IMR-90 (cell line): Measurements from ENCODE around the gene RP2. TPM values are rescaled to one million over a fixed set of nuclear protein-coding genes. Genes with fewer than 3 reads are reported as not detected.

ENCODE experiments used
- ATAC-seq: fragments of 200-7000 bp; cut with Tn5 transposase; 2 replicates; pipeline ENCODE4 v1.9.1; 2020; ENCODE audit warnings: low read depth, mild to moderate bottlenecking, moderate library complexity
- BruUV-seq: library from RNA; stranded (reverse); fragments of 400-500 nt; replicated peaks from 2 replicates; lab custom pipeline; 2021; lab: Mats Ljungman, UMichigan
- CTCF ChIA-PET: fragments of 300-600 bp; formaldehyde crosslinking; extraction: SDS; loops from one replicate; lab custom pipeline; 2021; ENCODE audit warnings: antibody characterized with exemption; lab: Yijun Ruan, JAX
- POLR2A ChIA-PET: fragments of 300-600 bp; sonication (Branson Sonifier 250); formaldehyde crosslinking; loops from one replicate; lab custom pipeline; 2022; ENCODE audit warnings: antibody characterized with exemption; ENCODE audit not compliant: unreplicated experiment; lab: Charles Lee
- DNase-seq: peaks from one replicate; pipeline ENCODE4 v3.0.0; 2013
- H2AFZ ChIP-seq: replicated peaks from 2 replicates; pipeline ENCODE3; 2013; ENCODE audit warnings: low read length, mild to moderate bottlenecking; ENCODE audit not compliant: poor library complexity
- H2AK5ac ChIP-seq: 2 replicates; pipeline ENCODE4 v1.6.1; 2013; ENCODE audit warnings: low read depth, low read length, inconsistent platforms
- H2AK9ac ChIP-seq: replicated peaks from 2 replicates; pipeline ENCODE3; 2013; ENCODE audit warnings: mild to moderate bottlenecking, low read depth, low read length, moderate library complexity; ENCODE audit not compliant: poor library complexity
- H2BK120ac ChIP-seq: 2 replicates; pipeline ENCODE4 v1.6.1; 2013; ENCODE audit warnings: low read depth, low read length, inconsistent platforms
- H2BK15ac ChIP-seq: 3 replicates; pipeline ENCODE4 v1.6.1; 2013; ENCODE audit warnings: low read depth, low read length, inconsistent platforms
- H2BK20ac ChIP-seq: 2 replicates; pipeline ENCODE4 v1.6.1; 2013; ENCODE audit warnings: low read depth, mild to moderate bottlenecking, inconsistent platforms, low read length, moderate library complexity
- H2BK5ac ChIP-seq: 2 replicates; pipeline ENCODE4 v1.6.1; 2013; ENCODE audit warnings: mild to moderate bottlenecking, low read depth, low read length, inconsistent platforms; ENCODE audit not compliant: poor library complexity, severe bottlenecking
- H3K14ac ChIP-seq: replicated peaks from 2 replicates; pipeline ENCODE4 v1.6.1; 2013; ENCODE audit warnings: low read depth, low read length, inconsistent platforms
- H3K18ac ChIP-seq: 2 replicates; pipeline ENCODE4 v1.6.1; 2013; ENCODE audit warnings: low read depth, low read length, control low read depth
- H3K23ac ChIP-seq: 2 replicates; pipeline ENCODE4 v1.6.1; 2013; ENCODE audit warnings: low read depth, low read length, inconsistent platforms
- H3K27ac ChIP-seq: 2 replicates; pipeline ENCODE4 v1.5.1; 2013; ENCODE audit warnings: mild to moderate bottlenecking, control low read depth, low read length; ENCODE audit not compliant: insufficient read depth
- H3K27me3 ChIP-seq: 2 replicates; pipeline ENCODE4 v1.6.1; 2013; ENCODE audit warnings: low read length; ENCODE audit not compliant: control insufficient read depth, insufficient read depth
- H3K36me3 ChIP-seq: 2 replicates; pipeline ENCODE4 v1.6.1; 2013; ENCODE audit warnings: low read length, mixed read lengths; ENCODE audit not compliant: control insufficient read depth, insufficient read depth
- H3K4ac ChIP-seq: 2 replicates; pipeline ENCODE4 v1.6.1; 2013; ENCODE audit warnings: low read depth, low read length, inconsistent platforms
- H3K4me1 ChIP-seq: 2 replicates; pipeline ENCODE4 v1.6.1; 2013; ENCODE audit warnings: low read length, mixed read lengths; ENCODE audit not compliant: control insufficient read depth, insufficient read depth
- H3K4me2 ChIP-seq: 2 replicates; pipeline ENCODE4 v1.6.1; 2013; ENCODE audit warnings: low read depth, mild to moderate bottlenecking, control low read depth, low read length, moderate library complexity
- H3K4me3 ChIP-seq: 2 replicates; pipeline ENCODE4 v1.5.1; 2013; ENCODE audit warnings: low read depth, mild to moderate bottlenecking, control low read depth, low read length, moderate library complexity; ENCODE audit not compliant: insufficient read depth
- H3K56ac ChIP-seq: 2 replicates; pipeline ENCODE4 v1.6.1; 2013; ENCODE audit warnings: low read length, inconsistent platforms; ENCODE audit not compliant: insufficient read depth; ENCODE audit errors: extremely low read depth
- H3K79me1 ChIP-seq, 2 experiments: 2 replicates each; pipeline ENCODE4 v1.6.1; 2013; ENCODE audit warnings: low read length in 2 of 2, inconsistent platforms in 1 of 2, low read depth in 1 of 2
- H3K9ac ChIP-seq: 2 replicates; pipeline ENCODE4 v1.6.1; 2013; ENCODE audit warnings: low read depth, low read length, control low read depth
- H3K9me1 ChIP-seq: 2 replicates; pipeline ENCODE4 v1.6.1; 2013; ENCODE audit warnings: low read length, inconsistent platforms; ENCODE audit not compliant: insufficient read depth
- H3K9me3 ChIP-seq: 2 replicates; pipeline ENCODE4 v1.6.1; 2013; ENCODE audit warnings: low read length; ENCODE audit not compliant: control insufficient read depth, insufficient read depth
- H4K20me1 ChIP-seq: 2 replicates; pipeline ENCODE4 v1.6.1; 2013; ENCODE audit warnings: low read length, inconsistent platforms; ENCODE audit not compliant: insufficient read depth
- H4K5ac ChIP-seq: 2 replicates; pipeline ENCODE4 v1.6.1; 2013; ENCODE audit warnings: mild to moderate bottlenecking, low read depth, low read length, control low read depth
- H4K8ac ChIP-seq, 2 experiments: 2 replicates each; pipeline ENCODE4 v1.6.1; 2013; ENCODE audit warnings: low read depth in 2 of 2, low read length in 2 of 2, control low read depth in 1 of 2, inconsistent platforms in 1 of 2
- H4K91ac ChIP-seq: 2 replicates; pipeline ENCODE4 v1.6.1; 2013; ENCODE audit warnings: low read depth, low read length, inconsistent platforms; ENCODE audit not compliant: insufficient read depth
- CHD1 ChIP-seq: IDR thresholded peaks from 2 replicates; pipeline ENCODE4 v1.6.1; 2012; ENCODE audit warnings: low read depth, low read length, improper control_type of control experiment
- MXI1 ChIP-seq: IDR thresholded peaks from 2 replicates; pipeline ENCODE4 v1.6.1; 2012; ENCODE audit warnings: low read depth, mild to moderate bottlenecking, low read length, moderate library complexity, borderline replicate concordance
- POLR2A ChIP-seq: IDR thresholded peaks from 2 replicates; pipeline ENCODE4 v1.6.1; 2012; ENCODE audit warnings: mild to moderate bottlenecking, low read depth, low read length
- RAD21 ChIP-seq: IDR thresholded peaks from 2 replicates; pipeline ENCODE4 v1.6.1; 2012; ENCODE audit warnings: low read length, improper control_type of control experiment
- RCOR1 ChIP-seq: IDR thresholded peaks from 2 replicates; pipeline ENCODE4 v1.6.1; 2012; ENCODE audit warnings: mild to moderate bottlenecking, low read length, improper control_type of control experiment; ENCODE audit not compliant: insufficient replicate concordance
- SMC3 ChIP-seq: fragments of 150-350 bp; IDR thresholded peaks from 2 replicates; pipeline ENCODE4 v1.6.1; 2016; ENCODE audit warnings: low read depth, mild to moderate bottlenecking, antibody characterized with exemption, low read length, moderate library complexity
- dilution Hi-C: fragments of 300-500 bp; cut with HindIII; formaldehyde crosslinking; loops from one replicate; pipeline ENCODE4 v1.14.3; 2018; ENCODE audit warnings: low sequenced_read_pairs; ENCODE audit not compliant: unreplicated experiment
- in situ Hi-C: fragments of 300-500 bp; cut with MboI; formaldehyde crosslinking; loops from 3 replicates; pipeline ENCODE4 v1.14.3; 2019; ENCODE audit warnings: low sequenced_read_pairs, inconsistent platforms, mixed read lengths
- intact Hi-C: fragments of 100-400 bp; cut with micrococcal nuclease; formaldehyde crosslinking; loops from 2 replicates; pipeline ENCODE4 v1.10.0; 2022
- polyA plus RNA-seq, 3 experiments: library from polyadenylated mRNA; depleted of rRNA; stranded (reverse); fragments of >200 nt; gene quantifications; 2 replicates each; pipeline ENCODE4 v1.2.3, GENCODE V29; 2012; ENCODE audit warnings: low replicate concordance in 1 of 3
- total RNA-seq: library from RNA; depleted of rRNA; stranded (reverse); fragments of >200 nt; gene quantifications from 2 replicates; pipeline ENCODE4 v1.2.3, GENCODE V29; 2012
- TF ChIP-seq, protein P1 (sequence below): fragments of 150-350 bp; IDR thresholded peaks from 2 replicates; pipeline ENCODE4 v1.6.1; 2017; ENCODE audit warnings: mild to moderate bottlenecking, antibody characterized with exemption, low read length, low read depth

The RP2 gene
- total and polyA plus RNA-seq, 2 of the 4 experiments (the other 2 are of a cell fraction), result 6.8 to 17.0 TPM

DNA sequence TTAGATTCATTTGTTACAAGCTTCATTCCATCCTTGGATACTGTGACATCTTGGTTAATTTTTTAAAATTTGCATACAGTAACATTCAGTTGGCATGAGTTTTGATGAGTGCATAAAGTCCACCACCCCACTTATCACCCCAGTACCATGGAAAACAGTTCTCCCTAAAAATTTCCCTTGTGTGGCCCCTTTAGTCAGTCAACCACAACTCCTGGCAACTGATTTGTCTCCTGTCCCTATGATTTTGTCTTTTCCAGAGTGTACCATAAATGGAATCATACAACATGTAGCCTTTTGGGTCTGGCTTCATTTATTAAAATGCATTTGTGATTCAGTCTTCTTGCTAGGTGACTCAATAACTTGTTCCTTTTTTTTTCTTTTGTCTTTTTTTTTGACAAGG is 29.9 kb downstream of the RP2 start:
- Histone ChIP-seq H3K56ac (no peak overlapping the region), H3K18ac (no peak overlapping the region), H3K23ac (no peak overlapping the region), H2BK120ac (no peak overlapping the region), H4K91ac (no peak overlapping the region), H3K27ac (no peak overlapping the region), H2AK5ac (no peak overlapping the region), H2AK9ac (no peak overlapping the region), H3K27me3 (no peaks in the 10 kb centered on the region), H2BK15ac (no peak overlapping the region), H4K8ac (no peak overlapping the region), H3K14ac (no peak overlapping the region), H3K36me3 (no peaks in the 10 kb centered on the region), H3K79me1 (peaks cover 3 to 19% of the 10 kb centered on the region in 2 experiments; a peak in 3 of 4 replicates), H4K5ac (no peak overlapping the region), H3K4me2 (no peak overlapping the region), H2AFZ (no peak overlapping the region), H3K9me1 (no peaks in the 10 kb centered on the region), H3K4me1 (no peaks in the 10 kb centered on the region; the same call in 1 of the 2 replicates), H3K4ac (no peak overlapping the region), H2BK5ac (no peak overlapping the region), H4K20me1 (no peaks in the 10 kb centered on the region), H3K9me3 (no peaks in the 10 kb centered on the region), H3K9ac (no peak overlapping the region), H2BK20ac (no peak overlapping the region), H3K4me3 (no peak overlapping the region)
- TF ChIP-seq MXI1, result no peak
- TF ChIP-seq, protein P1, sequence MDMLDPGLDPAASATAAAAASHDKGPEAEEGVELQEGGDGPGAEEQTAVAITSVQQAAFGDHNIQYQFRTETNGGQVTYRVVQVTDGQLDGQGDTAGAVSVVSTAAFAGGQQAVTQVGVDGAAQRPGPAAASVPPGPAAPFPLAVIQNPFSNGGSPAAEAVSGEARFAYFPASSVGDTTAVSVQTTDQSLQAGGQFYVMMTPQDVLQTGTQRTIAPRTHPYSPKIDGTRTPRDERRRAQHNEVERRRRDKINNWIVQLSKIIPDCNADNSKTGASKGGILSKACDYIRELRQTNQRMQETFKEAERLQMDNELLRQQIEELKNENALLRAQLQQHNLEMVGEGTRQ, result no peak
- TF ChIP-seq RCOR1, result no peak
- TF ChIP-seq RAD21, result no peak
- no peak for TF ChIP-seq POLR2A
- no peak for TF ChIP-seq CHD1
- TF ChIP-seq SMC3, result no peak
- DNase-seq, result no peak
- in situ Hi-C loops (no loop called here), dilution Hi-C loops (no loop called here), intact Hi-C loops (no loop called here)
- ATAC-seq, result no peak
- no TSS peak for BruUV-seq
- POLR2A ChIA-PET, result no interaction called here
- CTCF ChIA-PET, result no interaction called here
